HG03060 (cell line): Measurements from ENCODE around the gene CPVL.
"Not testable (repeated sequence)": the region's sequence is repeated elsewhere in the genome, so short reads cannot be mapped to it uniquely, and the experiment has no call there.

Experiments used
- ATAC-seq: cut with Tn5 transposase; IDR thresholded peaks from one replicate; pipeline ENCODE4 v1.9.1; 2021; ENCODE audit warnings: low read depth, moderate number of reproducible peaks; ENCODE audit not compliant: unreplicated experiment

Gene CPVL

GRCh38 chr7:29095631-29096445, 50.5 kb downstream of the CPVL start:
- ATAC-seq: no peak

- ATAC-seq: not testable (repeated sequence)
Observed at GRCh38 chr7:29093091-29093490, 53.2 kb downstream of the CPVL start.

GRCh38 chr7:29091715-29092114, 54.6 kb downstream of the CPVL start:
- ATAC-seq: peak; percentile 97

- ATAC-seq: no peak
Observed at GRCh38 chr7:29090836-29091601, 55.3 kb downstream of the CPVL start.

- no peak for ATAC-seq
Observed at GRCh38 chr7:29090151-29090805, 56.1 kb downstream of the CPVL start.

GRCh38 chr7:29087840-29088170, 58.5 kb downstream of the CPVL start:
- ATAC-seq: no peak

- ATAC-seq: no peak
Observed at GRCh38 chr7:29086545-29086944, 59.8 kb downstream of the CPVL start.

GRCh38 chr7:29084832-29085231, 61.5 kb downstream of the CPVL start:
- peak; percentile 89 for ATAC-seq

GRCh38 chr7:29080803-29081202, 65.5 kb downstream of the CPVL start:
- ATAC-seq: no peak

- no peak for ATAC-seq
Observed at GRCh38 chr7:29078311-29079260, 67.8 kb downstream of the CPVL start.

GRCh38 chr7:29077854-29078253, 68.5 kb downstream of the CPVL start:
- ATAC-seq: no peak

GRCh38 chr7:29077176-29077575, 69.2 kb downstream of the CPVL start:
- no peak for ATAC-seq

- no peak for ATAC-seq
Observed at GRCh38 chr7:29076631-29077030, 69.7 kb downstream of the CPVL start.

- no peak for ATAC-seq
Observed at GRCh38 chr7:29075606-29076005, 70.7 kb downstream of the CPVL start.

- ATAC-seq: no peak
Observed at GRCh38 chr7:29071203-29071874, 75.0 kb downstream of the CPVL start.

- ATAC-seq: no peak
Observed at GRCh38 chr7:29066641-29067040, 79.7 kb downstream of the CPVL start.

- ATAC-seq: no peak
Observed at GRCh38 chr7:29065181-29065857, 81.0 kb downstream of the CPVL start.

- ATAC-seq: no peak
Observed at GRCh38 chr7:29063872-29064271, 82.5 kb downstream of the CPVL start.

- no peak for ATAC-seq
Observed at GRCh38 chr7:29063236-29063635, 83.1 kb downstream of the CPVL start.
